GM21786 (cell line): ENCODE results near the gene SETD3.

Experiments
- ATAC-seq: cut with Tn5 transposase; IDR thresholded peaks from one replicate; pipeline ENCODE4 v1.9.1; 2021; ENCODE audit not compliant: unreplicated experiment

The SETD3 gene

DNA sequence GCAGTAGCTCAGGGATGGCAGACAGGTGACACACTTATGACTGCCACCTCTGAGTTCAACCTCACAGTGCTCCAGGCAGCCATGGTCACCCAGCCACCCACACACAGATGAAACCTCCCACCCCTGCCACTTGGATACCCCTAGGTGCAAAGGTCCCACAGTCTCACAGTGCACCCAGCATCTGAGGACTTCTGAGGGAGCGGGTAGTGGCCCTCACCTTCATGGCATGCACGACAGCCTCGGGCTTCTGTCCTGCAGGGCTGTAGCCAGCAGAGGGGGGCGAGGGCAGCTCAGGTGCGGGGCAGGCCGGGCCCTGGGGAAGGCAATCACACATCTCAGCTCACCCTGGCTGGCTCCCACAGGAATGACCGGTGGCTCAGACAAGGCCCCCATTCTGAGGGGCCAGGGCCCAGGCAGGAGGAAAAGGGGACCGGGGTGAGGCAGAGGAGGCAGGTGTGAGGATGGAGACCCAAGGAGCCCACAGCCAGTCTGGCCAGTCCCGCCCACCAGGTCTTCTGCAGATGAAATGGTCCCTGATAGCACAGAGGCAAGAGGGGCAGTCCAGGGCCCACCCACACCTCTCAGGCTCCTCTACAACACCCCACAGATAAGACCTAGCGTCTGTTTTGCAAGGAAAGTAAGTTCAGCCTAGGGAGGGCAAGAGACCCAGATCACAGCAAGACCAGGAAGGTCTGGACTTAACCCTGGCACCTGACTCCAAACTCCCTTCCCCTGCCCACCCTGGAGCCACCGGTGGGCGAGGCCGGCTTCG, 36.4 kb upstream of the SETD3 start:
- ATAC-seq = no peak

- no peak for ATAC-seq
Observed at GRCh38 chr14:99516156-99516870, 35.7 kb upstream of the SETD3 start.

DNA sequence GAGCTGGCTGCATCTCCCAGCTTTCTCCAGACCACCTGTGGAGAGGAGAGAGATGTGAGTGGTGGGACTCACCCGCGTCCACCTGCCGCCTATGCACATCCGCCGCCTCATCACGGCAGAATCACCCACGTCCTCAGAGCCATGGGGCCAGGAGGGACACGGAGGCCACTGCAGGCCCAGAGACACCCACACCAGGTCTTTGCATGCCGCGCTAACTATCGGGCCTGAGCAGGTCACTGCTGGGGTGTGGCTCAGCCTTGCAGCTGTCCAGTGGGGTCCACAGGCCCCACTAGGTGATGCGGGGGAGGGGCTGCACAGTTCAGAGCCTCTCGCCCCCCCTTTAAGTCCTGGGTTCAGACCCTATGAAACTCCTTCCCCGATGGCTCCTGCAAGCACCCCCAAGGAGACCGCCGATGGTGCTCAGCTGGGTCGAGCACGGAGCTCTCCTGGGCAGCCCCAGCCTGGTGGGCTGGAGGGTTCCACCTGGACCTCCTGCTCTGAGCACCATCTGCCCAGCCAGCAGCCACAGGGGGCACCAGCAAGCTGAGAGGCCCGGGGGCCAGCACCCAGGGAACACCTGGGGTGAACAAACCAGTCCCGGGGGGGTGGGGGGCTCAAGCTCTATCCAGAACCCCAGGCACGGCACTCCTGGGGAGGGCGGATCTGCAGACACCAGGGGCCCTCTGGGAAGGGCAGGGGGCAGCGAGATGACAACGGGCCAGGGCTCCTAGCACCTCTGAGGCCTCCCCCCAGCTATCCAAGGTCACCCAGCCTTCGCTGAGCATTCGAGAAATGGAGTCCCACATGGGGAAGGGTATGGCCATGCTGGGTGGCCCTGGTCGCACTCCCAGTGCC, 34.9 kb upstream of the SETD3 start:
- ATAC-seq = no peak

DNA sequence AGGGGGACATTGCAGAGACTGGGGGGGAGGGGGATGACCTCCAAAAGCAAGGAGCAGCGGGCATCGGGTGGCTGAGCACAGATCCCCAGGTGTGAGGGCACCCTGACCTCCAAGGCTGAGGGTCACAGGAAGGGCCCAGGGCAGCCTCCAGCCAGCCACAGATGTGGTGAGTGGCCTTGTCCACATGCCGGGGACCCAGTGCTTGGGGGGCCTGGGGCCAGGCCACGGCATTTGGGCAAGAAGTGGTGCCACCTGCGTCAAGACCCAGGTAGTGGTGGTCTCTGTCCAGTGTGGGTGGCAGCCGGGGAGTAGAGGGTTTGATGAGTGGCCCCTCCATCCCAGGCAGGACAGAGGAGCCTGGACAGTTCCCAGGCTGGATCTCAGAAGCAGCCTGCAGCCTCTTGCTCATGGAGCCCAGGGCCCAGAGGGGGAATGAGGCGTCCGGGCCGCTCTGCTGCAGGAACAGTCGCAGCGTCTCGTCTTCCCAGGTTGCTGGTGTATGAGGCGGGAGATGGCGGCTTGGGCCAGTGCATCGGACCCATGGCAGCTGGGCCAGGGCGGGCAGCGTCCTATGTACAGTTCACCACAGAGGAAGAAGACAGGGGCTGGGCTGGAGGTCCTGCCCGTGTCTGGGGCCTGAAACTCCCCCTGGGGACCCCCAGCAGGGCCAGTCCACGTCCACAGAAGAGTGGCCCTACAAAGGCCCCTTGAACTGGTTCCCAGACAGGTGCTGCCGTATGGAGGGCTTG, 34.1 kb upstream of the SETD3 start:
- no peak for ATAC-seq

GRCh38 chr14:99513946-99514551, 33.4 kb upstream of the SETD3 start:
- ATAC-seq = no peak

- ATAC-seq = no peak
Observed at GRCh38 chr14:99513183-99513694, 32.6 kb upstream of the SETD3 start.

DNA sequence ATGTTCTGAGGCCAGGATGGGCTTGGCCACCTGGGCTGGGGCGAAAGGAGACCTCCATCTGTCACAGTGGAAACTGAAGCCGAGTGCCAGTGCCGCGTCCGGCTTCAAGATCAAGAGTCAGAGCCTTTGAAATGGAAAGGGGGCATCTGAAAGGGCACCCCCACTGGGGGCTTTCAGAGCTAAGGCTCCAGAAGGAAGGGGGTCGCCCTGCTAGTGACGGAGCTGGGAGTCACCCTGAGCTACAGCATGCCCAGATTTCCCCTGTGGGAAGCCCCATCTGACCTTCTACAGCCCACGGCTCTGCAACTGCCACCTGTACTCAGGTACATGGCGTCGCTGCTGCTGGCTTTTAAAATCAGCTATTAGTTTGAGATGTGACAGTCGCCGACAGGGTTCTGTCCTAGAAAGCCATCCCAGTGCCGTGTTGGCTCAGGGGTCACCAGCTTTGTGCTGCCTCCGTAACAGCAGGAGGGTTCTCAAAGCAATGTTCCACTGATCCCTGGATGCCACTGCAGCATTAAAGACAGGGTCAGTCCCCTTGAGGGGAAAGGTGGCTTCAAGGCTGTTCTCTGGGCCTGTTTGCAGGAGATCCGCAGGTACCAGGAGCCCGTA, 32.0 kb upstream of the SETD3 start:
- ATAC-seq = no peak

DNA sequence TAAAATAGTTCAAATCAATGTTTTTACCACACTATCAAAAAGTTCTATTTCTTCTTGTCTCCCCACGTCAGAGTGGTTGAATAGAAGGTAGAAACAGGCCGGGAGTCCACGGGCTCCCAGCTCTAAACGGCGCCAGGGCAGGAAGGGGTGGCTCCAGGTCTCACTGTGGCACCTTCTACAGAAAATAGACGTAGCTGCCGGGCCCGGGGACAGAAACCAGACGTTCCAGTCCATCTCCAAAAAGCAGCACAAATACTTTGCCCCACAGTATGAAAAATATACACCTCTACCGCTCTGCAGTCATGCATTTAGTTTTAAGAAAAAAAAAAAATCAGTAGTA, 31.4 kb upstream of the SETD3 start:
- ATAC-seq = no peak

- no peak for ATAC-seq
Observed at GRCh38 chr14:99511421-99512109, 30.9 kb upstream of the SETD3 start.

- ATAC-seq = no peak
Observed at GRCh38 chr14:99510556-99511139, 30.0 kb upstream of the SETD3 start.

- ATAC-seq = no peak
Observed at GRCh38 chr14:99509871-99510555, 29.4 kb upstream of the SETD3 start.

DNA sequence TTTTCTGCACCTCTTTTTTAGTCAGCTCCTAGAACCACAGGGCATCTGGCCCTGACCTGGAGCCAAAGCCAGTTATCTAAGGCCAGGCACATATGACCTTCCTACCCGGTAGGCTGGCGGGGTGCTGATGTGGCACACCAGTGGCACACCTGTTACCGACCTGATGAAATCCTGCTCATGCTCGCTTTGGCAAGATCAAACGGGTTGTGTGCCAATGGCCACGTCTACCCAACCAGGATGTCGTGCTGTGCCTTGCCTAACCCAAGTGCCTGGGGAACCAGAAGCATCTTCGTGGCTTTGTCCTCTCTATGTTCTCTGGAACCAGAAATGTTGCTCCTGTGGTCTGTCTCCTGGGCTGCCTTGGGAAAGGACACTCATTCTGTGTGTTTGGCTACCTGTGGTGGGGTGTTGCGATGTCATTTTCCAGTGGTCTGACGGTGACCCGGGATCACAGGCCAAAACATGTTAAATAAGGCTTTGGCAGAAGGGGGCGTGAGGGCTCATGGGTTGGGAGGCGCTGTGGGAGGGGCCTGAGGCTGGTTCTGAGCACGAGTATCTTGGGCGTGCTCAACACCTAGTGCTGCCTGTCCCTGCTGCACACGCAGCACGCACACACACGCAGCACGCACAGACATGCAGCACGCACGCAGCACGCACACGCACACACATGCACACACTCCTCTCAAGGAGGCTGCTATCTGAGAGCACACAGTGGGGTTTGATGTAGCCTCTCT, 28.4 kb upstream of the SETD3 start:
- ATAC-seq = no peak

DNA sequence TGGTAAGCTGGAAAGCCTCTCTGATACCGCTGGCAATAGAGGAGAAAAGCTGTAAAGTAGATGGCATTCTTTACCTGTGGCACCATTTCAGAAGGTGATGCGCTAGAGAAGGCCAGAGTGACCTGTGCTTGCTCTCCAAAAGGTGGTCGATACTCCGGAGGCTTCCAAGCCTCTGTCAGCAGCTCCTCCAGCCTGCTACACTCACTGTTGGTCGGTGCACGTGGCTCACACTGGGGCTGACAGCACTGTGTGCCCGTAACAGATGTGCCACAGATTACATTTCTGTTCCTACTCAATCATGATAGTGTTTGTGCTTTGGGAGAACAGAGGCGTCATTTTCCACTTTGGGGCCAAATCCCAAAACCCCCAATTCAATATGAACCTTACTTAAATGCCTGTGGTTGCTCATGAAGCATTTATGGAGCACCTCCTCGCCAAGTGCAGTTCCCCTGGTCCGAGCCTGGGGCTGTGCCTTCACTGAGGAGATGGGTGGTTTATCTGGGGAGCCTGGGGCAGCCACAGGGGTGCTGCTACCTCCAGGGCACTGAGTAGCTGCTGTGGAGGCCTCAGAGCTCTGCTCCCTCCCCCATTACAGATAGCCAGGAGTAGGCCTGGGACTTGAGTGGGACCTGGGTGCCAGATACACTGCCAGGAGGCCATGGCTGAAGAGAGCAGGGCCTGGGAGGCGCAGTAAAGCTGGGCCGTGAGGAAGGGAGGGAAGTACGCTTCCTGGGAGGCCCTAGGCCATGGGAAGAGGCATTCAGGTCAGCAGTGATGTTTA, 27.4 kb upstream of the SETD3 start:
- ATAC-seq = no peak

GRCh38 chr14:99506276-99506675, 25.6 kb upstream of the SETD3 start:
- no peak for ATAC-seq

GRCh38 chr14:99505089-99505488, 24.4 kb upstream of the SETD3 start:
- no peak for ATAC-seq

GRCh38 chr14:99503848-99504453, 23.3 kb upstream of the SETD3 start:
- ATAC-seq = no peak

GRCh38 chr14:99502989-99503421, 22.3 kb upstream of the SETD3 start:
- ATAC-seq = no peak
